ENCODE data around the gene TMEM39A. TPM values are rescaled to one million over a fixed set of nuclear protein-coding genes. Genes with fewer than 3 reads are reported as not detected.

The TMEM39A gene
- polyA plus RNA-seq, 1 of the 3 experiments (the other 2 are of a cell fraction): 13.2 TPM

DNA sequence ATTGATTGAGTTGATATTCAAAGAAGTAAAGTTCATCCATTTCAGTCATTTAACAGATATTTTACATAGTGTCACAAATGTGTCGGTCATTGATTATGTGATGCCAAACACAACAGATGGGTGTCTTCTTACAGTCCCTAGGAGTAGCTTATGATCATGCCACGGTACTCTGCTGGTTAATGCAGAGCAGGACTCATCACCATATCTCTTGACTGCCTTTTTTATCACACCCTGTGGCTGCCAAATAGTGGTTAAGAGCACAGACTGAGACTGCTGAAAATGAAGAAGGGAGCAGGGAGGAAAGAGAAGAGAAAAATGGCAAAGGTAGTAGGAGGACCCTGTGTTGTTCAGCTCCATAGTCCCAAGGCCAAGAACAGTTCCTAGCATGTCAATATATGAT lies 22.1 kb upstream of the TMEM39A start:
- Histone ChIP-seq H3K4me3 (ENCODE audit: low read depth in 2 of 2, low read length in 1 of 2) (no peak overlapping the region), H3K27ac (ENCODE audit: low read depth in 2 of 2, low read length in 1 of 2) (no peak overlapping the region), H3K9ac (no peak overlapping the region), H4K20me1 (ENCODE audit: insufficient read depth) (no peaks in the 10 kb centered on the region), H3K4me2 (no peak overlapping the region), H3K36me3 (replicated peaks in 1 of 2; ENCODE audit: control insufficient read depth in 1 of 2, insufficient read depth in 2 of 2, low read length in 1 of 2) (peaks cover 38 to 69% of the 10 kb centered on the region in 2 experiments), H3K9me3 (no peaks in the 10 kb centered on the region), H3F3A (replicated peaks; ENCODE audit: insufficient read depth) (no peaks in the 10 kb centered on the region), H3K9me2 (no peaks in the 10 kb centered on the region), H3K4me1 (ENCODE audit: control insufficient read depth in 1 of 2, insufficient read depth in 2 of 2, low read depth in 1 of 2, low read length in 1 of 2) (no peaks in the 10 kb centered on the region), H2AFZ (ENCODE audit: low read depth) (no peak overlapping the region), H3K79me2 (ENCODE audit: insufficient read depth) (no peaks in the 10 kb centered on the region), H3K27me3 (ENCODE audit: insufficient read depth) (no peaks in the 10 kb centered on the region)
- no peak for DNase-seq
- TF ChIP-seq TAF1 (IDR thresholded peaks at IDR 0.05; ENCODE audit: borderline replicate concordance, low read depth, low read length) (no peak), USF1 (IDR thresholded peaks at IDR 0.05; ENCODE audit: borderline replicate concordance, low read depth) (no peak), FOXJ3 (CRISPR knock-in tag; IDR thresholded peaks at IDR 0.05) (no peak), RCOR1 (IDR thresholded peaks at IDR 0.05; ENCODE audit: low read length) (no peak), TEAD4 (IDR thresholded peaks at IDR 0.05; ENCODE audit: borderline replicate concordance, insufficient read depth) (no peak), TCF12 (IDR thresholded peaks at IDR 0.05) (no peak), FOSL2 (IDR thresholded peaks at IDR 0.05; ENCODE audit: borderline replicate concordance, low read depth) (no peak), SIN3A (IDR thresholded peaks at IDR 0.05; ENCODE audit: borderline replicate concordance, low read depth, low read length) (no peak), FOXM1 (IDR thresholded peaks at IDR 0.05; ENCODE audit: low read depth) (no peak), EP300 (IDR thresholded peaks at IDR 0.05; ENCODE audit: borderline replicate concordance in 1 of 2, low read depth in 1 of 2, low read length in 1 of 2) (no peak), IRF3 (IDR thresholded peaks at IDR 0.05; ENCODE audit: low read depth, low read length) (no peak), RAD21 (IDR thresholded peaks at IDR 0.05; ENCODE audit: low read length) (no peak), GATA2 (CRISPR knock-in tag; IDR thresholded peaks at IDR 0.05) (no peak)
- TF ChIP-seq, protein P1, sequence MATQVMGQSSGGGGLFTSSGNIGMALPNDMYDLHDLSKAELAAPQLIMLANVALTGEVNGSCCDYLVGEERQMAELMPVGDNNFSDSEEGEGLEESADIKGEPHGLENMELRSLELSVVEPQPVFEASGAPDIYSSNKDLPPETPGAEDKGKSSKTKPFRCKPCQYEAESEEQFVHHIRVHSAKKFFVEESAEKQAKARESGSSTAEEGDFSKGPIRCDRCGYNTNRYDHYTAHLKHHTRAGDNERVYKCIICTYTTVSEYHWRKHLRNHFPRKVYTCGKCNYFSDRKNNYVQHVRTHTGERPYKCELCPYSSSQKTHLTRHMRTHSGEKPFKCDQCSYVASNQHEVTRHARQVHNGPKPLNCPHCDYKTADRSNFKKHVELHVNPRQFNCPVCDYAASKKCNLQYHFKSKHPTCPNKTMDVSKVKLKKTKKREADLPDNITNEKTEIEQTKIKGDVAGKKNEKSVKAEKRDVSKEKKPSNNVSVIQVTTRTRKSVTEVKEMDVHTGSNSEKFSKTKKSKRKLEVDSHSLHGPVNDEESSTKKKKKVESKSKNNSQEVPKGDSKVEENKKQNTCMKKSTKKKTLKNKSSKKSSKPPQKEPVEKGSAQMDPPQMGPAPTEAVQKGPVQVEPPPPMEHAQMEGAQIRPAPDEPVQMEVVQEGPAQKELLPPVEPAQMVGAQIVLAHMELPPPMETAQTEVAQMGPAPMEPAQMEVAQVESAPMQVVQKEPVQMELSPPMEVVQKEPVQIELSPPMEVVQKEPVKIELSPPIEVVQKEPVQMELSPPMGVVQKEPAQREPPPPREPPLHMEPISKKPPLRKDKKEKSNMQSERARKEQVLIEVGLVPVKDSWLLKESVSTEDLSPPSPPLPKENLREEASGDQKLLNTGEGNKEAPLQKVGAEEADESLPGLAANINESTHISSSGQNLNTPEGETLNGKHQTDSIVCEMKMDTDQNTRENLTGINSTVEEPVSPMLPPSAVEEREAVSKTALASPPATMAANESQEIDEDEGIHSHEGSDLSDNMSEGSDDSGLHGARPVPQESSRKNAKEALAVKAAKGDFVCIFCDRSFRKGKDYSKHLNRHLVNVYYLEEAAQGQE (IDR thresholded peaks at IDR 0.05; ENCODE audit: low read depth, low read length): no peak
- TF ChIP-seq, protein P2, sequence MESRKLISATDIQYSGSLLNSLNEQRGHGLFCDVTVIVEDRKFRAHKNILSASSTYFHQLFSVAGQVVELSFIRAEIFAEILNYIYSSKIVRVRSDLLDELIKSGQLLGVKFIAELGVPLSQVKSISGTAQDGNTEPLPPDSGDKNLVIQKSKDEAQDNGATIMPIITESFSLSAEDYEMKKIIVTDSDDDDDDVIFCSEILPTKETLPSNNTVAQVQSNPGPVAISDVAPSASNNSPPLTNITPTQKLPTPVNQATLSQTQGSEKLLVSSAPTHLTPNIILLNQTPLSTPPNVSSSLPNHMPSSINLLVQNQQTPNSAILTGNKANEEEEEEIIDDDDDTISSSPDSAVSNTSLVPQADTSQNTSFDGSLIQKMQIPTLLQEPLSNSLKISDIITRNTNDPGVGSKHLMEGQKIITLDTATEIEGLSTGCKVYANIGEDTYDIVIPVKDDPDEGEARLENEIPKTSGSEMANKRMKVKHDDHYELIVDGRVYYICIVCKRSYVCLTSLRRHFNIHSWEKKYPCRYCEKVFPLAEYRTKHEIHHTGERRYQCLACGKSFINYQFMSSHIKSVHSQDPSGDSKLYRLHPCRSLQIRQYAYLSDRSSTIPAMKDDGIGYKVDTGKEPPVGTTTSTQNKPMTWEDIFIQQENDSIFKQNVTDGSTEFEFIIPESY (IDR thresholded peaks at IDR 0.05; ENCODE audit: borderline replicate concordance, low read depth): no peak
- POLR2A ChIA-PET: no interaction called here
- 96% methylated on average over 2 of the region's 2 CpGs for WGBS (ENCODE audit: low lambda C conversion rate)
- CTCF ChIA-PET: interaction anchor here (1.0 kb wide), 2 partner anchors 16 to 196 kb away, joined by 3 read pairs; no protein-coding TSS in a partner anchor
